Stimulated activated CD8-positive, alpha-beta memory T cell treated with anti-CD3 and anti-CD28 coated beads, Interleukin-15, amount 100 ng/mL, for 24 hours (primary cell): Measurements from ENCODE around the gene ELAVL2.
"Not testable (repeated sequence)": the region's sequence is repeated elsewhere in the genome, so short reads cannot be mapped to it uniquely, and the experiment has no call there.

Experiments
- DNase-seq: peaks from one replicate; pipeline ENCODE4 v3.0.0-alpha.2; 2020; ENCODE audit warnings: low read depth

The ELAVL2 gene

DNA sequence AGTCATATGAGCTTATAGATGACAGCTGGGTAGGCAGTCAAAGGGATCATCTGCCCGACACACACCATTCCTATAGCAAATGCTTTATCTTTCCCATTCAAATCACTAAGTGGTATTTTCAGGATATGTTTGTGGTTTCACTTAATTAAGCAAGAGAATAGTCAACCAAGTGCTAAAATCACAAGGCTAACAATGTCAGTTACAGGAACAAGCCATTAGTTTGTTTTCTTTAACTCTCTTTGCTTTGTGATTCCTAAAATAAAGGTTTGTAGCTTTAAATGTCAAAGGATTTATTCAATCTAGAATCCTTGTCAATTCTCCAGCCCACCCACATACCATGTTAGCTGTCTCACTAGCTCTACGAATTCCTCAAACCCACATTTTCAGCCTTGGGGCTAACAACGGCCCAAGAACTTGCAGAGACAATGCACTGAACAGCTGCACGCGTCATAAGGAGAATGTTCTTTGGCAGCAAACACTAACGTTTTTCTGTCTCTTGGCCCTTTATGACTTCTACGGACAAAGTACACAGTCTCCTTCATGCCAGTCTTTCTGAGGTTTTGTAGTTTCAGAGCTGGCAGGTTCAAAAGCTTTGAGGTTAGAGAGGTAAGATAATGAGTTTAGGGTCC is 56.6 kb downstream of the ELAVL2 start:
- no peak for DNase-seq

DNA sequence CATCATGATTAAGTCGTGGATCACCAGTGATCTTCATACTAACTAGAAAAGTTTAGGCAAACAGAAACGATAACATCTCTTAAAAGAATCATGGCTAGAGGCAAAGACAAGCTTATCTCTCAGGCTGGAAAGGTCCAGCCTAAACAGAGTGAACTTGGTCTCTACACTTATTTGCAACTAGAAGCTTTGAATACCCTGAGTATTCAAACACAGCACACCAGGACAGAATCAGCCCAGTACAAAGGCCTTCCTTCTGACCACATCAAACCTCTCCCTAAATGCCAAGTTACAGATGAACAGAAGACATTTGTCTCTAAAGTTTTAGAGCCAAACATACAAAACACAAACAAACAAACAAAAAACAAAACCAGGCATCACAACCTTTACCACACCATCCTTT is 57.2 kb downstream of the ELAVL2 start:
- DNase-seq, result no peak

DNA sequence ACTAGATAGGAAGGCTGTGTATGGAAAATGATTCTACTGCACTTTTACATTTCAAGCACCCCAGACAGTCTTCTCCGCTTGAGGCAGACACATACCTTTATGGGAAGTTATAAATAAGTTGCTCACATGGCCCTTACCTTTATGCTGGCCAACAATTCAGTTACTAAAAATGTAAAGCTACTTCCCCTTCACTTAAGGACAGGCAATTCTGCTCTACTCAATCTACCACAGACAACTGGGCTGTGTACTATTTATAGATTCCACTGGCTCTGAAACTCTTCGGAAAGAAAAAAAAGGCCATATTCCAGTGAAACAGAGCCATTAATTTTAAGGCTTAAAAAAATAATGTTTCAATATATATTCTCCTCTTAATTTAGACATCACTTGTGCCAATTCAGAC is 59.4 kb downstream of the ELAVL2 start:
- DNase-seq, result no peak

DNA sequence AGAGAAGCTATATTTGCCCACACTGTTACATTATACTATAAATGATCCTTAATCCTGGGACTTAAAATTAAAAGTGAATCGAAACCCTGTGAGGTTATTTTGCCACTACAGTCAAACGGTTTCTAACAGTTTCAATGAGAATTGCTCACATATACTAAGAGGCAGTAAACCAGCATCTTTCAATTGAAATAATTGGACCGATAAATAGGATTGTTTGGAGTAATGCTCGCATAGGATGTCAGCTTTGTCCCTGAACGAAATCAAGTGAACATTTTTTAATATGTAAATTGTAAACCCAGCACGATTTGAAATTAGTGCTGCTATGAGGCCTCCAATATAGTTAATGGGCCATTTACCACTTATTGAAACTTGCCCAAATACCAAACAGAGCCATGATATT is 60.5 kb downstream of the ELAVL2 start:
- no peak for DNase-seq

DNA sequence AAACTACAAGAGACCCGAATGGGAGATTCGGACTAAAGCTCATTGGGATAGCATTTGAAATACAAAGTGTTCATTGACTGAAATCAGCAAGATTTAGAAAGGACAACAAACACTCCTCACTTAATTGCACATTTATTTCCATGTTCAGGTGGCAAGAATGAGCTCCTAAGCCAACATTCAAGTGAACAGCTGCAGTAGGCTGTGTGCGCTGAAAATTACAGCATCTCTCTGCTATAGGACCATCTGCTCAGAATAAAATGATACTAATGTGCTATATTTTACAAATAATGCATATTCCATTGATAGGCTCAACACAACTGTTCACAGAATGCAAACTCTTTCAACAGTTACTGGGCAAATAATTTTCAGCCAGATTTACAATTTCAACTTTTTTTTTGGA is 61.8 kb downstream of the ELAVL2 start:
- no peak for DNase-seq

DNA sequence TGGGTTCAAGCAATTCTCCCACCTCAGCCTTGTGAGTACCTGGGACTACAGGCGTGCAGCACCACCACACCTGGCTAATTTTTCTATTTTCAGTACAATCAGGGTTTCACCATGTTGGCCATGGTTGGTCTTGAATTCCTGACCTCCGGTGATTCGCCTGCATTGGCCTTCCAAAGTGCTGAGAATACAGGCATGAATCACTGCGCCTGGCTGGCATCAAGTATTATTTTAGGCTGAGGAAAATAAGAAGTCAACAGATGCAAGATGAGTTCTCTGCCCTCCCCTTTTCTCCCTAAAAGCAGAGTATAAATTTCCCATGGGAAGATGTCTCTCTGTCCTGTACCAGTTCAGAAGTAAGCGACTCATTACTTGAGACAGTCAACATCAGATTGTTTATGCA is 71.5 kb downstream of the ELAVL2 start:
- no peak for DNase-seq

DNA sequence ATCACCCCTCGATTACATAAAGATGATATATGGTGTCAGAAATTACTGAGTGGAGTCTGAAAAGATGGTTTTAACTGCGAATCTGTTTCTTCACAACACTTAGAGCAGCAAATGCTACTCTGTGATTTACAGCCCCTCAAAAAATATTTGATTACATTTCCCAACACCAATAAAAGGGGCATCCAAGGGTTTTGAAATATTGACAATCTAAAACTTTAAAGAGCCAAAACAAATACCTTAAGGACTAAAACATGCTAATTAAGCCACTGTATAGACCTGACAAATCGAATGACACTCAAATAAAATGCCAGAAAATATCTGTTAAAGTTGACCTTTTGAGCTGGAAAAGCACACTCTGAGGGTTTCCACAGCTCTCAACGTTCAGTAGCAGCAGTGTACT is 73.2 kb downstream of the ELAVL2 start:
- DNase-seq, result no peak

DNA sequence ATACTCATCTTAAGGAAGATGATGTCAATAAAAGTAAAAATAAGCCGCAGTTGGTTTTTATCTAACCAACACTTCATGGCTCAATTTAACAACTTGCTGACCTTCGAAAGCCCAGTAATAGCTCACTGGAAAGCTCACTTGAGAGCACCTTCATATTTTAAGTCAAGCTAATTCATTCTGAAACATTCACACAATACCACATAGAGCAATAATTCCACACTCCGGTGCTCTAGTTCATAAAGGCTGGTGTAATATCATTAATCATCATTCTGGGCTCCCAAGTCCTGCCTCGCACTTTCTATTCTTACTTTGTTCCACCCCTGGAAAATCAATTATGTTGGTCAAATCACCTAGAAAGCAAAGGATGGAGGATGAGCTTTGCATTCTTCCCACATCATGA is 74.4 kb downstream of the ELAVL2 start:
- DNase-seq, result no peak

DNA sequence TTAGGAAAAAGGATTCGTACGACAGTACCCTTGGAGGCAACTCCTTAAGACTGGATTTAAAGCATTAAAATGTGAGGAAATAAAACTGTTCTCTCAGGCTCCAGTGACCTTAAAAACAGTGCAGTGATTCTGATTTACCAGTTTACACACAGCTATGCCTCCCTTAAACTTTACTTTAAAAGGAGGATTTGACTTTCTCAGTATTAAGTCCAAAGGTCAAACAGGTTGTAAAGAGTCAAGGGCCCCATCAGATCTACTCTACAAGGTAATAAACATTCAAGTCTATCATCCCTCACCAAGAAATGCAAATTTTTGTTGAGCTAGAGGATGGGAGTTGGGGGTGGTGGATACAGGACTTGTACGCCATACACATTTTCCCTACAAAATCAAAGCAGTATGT is 75.2 kb downstream of the ELAVL2 start:
- DNase-seq, result no peak

DNA sequence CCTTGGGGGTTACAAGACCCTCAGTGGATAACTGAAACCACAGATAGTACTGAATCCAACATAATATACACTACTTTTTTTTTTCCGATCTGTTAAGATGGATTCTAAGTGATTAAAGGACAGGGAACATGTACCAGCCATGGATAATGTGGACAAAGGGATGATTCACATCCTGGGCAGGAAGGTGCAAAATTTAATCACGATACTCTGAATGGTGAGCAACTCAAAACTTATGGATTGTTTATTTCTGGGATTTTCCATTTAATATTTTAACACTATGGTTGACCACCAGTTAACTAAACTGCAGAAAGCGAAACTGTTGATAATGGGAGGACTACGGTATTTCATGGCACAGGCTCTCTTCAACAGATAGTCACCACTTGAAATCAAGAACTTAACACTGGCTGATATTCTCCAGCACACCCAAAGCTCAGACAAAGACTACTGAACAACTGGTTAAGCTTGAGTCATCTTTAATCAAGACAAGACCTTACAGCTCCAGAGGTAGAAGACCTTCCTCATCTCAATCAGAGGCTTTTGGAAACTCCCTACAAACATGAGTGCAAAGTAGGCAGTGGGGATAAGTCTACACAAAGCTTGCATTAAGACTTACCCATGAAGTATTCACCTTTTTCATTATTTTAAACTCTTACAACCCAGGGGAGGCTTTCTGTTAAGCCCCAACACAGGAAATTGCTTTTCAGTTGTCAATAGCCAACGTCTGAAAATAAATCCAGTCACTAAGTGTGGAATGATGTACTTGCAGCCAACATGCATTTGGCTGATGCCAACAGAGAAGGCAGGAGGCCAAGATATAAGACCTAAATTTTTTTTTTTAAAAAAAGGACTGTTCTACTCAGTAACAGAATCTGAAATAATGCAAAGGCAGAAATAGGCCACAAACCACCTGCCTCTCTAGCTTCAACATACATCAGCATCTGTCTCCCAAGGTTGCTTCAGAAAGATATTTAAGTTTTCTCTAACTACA is 78.7 kb downstream of the ELAVL2 start:
- DNase-seq, result no peak

DNA sequence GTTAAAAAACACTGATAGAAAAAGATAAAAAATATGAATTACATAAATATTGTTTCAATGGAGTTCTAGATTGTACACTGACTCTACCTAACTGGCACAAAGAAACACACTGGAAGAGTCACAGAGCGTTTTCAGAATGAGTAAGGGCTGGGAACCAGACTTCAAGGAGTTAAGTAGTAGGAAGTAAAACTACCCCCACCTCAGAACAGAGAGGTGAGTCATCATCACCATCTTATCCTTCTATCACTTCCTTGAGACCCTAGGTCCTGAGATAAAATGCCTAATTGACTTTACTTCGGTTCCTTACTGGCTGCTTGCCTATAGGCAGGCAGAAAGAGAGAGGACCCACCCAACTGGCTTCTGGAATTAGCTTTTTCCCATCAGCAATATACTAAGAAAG is 79.7 kb downstream of the ELAVL2 start:
- no peak for DNase-seq

DNA sequence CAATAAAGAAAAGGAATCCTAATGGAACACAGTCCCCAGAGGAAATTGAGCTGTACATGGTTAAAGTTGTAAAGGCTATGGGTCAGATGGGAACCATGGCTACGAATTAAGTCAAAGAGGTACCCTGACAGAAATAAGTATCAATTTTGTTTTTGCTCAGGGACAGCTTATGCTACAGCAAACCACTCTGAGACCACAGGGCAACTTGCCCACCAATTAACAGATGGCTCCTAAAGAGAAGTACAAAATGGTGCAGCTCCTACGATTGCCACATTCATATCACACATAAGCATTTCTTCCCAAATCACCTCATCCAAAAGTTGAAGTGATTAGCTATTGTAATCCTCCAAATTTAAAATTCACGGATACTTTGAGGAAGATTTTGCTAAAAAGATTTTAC is 83.0 kb downstream of the ELAVL2 start:
- DNase-seq, result no peak

DNA sequence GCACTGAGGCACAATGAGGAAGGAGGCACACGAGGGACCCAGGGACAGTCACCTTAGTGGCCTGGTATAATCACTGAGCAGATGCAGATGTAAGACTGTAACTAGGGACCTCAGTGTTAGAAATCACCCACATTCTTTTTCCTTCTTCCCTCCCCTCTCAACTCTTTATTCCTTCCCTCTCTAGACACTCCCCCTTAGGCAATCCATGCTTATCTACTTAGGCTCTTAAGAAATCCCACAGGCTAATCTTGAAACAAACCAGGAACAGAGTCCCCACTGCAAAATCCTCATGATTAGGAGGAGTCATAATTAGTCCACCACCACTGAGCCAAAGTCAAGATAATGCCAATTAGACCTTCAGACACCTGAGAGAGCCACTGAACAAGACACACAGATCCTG is 84.7 kb downstream of the ELAVL2 start:
- DNase-seq, result no peak

DNA sequence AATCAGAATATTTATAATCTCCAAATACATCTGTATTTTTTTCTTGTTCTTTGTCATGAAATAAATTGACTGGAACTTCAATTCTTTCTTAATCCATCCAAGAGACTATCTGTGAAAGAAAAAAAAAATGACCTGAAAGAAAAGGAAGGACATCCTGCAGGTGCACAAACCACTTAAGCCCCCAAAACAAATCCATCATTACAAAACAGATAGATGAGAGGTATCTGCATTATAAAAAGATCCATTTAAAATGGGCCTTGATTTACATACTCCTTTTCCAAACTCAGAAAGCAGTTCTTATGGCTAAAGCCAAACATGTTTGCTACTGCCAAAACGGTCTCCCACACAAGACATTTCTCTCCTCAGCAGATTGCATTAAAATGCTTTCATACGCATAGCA is 85.5 kb downstream of the ELAVL2 start:
- no peak for DNase-seq

DNA sequence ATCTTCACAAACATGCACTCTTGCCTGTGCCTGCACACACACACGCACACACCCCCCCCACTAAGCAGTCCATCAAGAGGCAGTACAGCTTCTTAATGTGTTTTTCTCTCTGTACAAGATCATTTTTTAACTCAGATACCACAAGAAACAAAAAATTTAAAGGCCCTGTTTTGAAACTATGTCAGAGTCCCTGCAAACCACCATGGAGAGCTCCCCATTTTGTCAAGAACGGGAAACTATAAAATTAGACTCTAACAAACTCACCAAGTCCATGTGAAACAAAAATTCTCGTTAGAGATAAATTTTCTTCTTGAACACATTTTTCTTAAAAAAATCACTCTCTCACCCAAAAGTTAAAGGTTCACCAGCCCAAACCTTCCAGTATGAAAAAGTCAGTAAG is 86.3 kb downstream of the ELAVL2 start:
- no peak for DNase-seq

DNA sequence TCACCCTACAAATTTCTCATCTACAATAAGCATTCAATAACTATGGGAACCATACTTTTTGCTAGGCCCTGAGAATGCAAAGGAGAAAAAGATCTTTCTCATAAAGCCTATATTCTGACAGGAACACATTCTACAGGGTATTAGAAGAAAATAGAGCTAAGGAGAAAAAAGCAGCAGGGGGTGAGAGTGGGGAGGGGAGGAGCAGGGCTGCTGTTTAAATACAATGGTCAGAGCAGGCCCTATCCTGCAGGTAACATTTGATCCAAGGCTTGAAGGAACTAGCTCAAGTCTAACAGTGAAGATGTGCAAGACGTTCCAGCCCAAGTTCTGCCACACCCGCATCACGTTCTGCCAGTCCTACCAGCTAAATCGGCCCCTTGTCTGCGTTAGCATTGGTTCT is 89.7 kb downstream of the ELAVL2 start:
- DNase-seq, result no peak

DNA sequence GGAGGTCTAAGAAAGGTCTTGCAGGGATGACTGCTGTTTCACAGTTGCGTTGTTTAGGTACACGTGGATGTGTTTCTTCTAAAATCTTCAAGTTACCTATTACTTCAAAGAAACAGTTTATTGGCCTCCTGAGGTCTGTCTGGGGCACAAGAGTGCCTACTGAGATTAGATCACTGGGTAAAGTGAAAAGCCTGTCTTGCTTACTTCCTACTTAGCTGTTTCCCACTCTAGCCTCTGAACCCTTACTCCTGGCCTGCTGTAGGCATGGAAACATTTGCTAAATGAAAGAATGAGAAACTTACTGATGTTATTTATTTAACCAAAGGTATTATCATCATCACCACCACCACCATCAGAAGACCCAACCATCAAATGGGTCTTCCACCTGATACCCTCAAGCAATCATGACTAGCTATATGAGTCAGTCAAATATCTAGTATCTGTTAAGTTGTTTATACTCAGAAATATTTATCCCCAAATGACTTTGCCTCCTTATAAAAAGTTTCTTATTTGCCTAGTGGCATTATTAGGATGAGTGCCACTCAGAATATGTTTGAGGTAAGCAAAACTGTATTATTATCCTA is 92.5 kb downstream of the ELAVL2 start:
- no peak for DNase-seq

DNA sequence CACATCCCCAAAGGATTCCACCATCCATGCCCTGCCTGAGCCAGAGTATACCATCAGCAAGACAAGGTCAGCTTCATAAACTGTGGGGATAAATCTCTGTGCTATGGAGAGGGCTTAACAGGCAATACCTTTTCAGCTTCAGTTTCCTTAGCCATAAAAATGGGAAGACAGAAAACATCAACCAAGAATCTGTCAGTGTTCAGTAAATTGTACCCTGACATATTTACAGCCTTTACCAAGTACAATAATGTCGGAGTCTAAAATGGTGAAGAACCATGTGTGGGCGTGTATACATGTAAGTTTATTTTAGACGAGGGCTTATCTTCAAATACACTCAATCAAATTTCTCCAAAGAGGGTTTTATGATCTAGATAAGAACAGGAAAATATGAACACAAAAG is 94.7 kb downstream of the ELAVL2 start:
- no peak for DNase-seq

DNA sequence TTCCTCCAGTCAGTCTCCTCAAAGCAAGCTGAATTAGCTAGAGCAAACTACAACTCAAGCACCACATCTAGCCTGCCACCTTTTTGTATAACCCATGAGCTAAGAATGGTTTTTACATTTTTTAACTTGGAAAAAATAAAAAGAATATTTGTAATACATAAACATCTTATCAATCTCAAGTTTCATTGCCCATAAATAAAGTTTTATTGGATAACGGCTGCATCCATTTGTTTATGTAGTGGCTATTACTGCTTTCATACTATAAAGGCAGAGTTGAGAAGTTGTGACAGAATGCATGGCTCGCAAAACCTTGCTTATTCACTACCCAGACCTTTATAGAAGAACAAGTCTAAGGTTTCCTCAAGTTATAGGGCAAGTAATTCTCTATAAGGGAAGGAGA is 95.7 kb downstream of the ELAVL2 start:
- no peak for DNase-seq

DNA sequence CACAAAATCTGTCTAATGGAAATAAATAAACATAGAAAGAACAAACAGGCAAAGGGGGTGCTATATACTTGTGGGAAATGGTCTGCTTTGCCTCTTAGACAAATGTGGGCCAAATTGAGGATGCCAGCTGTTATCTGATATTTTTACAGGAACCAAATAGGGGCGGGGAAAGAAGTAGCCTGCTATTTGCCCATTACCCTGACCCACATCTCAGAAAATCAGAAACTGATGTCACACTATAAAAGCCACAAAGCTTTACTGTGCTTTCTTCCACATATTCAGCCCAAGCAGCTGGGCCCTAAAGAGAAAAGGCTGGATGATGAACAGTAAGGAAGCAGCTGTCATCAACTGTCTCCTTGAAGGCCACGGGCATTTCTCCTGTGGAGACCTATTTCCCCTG is 97.3 kb downstream of the ELAVL2 start:
- no peak for DNase-seq

DNA sequence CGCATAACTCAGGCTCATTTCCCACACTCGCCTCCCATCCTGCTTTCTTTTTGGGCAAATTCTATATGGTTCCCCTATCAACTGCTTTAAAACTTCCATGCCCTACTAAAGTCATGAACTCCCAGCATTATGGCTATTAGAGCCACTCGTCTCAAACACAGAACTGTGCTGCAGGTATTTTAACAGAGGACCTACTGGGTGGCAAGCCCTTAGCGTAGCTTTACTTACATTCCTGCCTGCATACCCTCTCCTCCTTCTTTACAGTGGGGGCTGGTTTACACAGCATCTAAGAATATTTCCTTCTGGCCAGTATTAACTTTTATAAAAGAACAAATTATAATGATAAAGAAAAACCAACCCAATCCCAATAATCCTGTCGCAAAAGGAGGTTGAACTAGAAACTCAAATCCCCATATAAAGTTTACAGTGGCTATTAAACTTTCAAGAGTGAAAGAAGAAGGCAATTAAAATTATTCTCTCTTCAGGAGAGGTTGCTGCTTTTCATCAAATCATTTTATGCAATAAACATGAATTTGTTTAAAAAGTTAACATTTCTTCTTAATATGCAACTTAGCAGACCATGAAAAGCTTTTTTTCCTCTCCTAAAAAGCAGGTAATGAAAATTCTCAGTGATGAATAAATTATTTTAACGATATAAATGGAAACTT is 100.6 kb downstream of the ELAVL2 start:
- no peak for DNase-seq

DNA sequence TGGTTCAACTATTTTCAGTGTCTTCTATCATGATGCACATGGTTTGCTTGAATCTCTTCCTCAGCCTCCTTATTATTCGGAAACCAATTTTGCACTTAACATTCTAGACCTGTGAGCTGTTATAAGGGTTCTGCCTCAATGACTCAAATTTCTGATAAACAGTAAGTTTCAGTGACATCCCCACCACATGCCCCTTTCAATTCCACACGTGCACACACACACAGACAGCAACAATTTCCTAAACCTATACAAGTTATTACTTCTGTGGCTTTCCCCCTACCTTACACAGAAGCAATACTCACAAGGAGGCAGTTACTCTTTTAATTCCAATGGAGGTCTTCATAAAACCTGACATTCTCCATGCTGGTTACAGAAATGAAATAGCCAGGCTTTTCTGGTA is 102.4 kb downstream of the ELAVL2 start:
- no peak for DNase-seq

DNA sequence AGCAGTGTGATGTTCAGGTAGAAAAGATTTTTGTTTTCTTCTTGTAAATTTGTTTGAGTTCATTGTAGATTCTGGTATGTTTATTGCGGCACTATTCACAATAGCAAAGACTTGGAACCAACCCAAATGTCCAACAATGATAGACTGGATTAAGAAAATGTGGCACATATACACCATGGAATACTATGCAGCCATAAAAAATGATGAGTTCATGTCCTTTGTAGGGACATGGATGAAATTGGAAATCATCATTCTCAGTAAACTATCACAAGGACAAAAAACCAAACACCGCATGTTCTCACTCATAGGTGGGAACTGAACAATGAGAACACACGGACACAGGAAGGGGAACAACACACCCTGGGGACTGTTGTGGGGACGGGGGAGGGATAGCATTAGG is 103.0 kb downstream of the ELAVL2 start:
- DNase-seq, result not testable (repeated sequence)
